ENCODE measurements around the gene BICC1. TPM values are rescaled to one million over a fixed set of nuclear protein-coding genes. Genes with fewer than 3 reads are reported as not detected.

BICC1 gene
- total and polyA plus RNA-seq, 2 donors (not counting 1 experiment from before 2014, with no cell fraction given): 22.6 to 64.7 TPM

GRCh38 chr10:58586282-58587245, 73.9 kb downstream of the BICC1 start:
- Histone ChIP-seq H3K4me3 (replicated peaks in 1 of 4; ENCODE audit: control extremely low read depth in 1 of 4, insufficient read depth in 1 of 4, low read depth in 3 of 4, low read length in 4 of 4) (no peak overlapping the region), H2AFZ (ENCODE audit: low read length) (no peak overlapping the region), H3K4me2 (ENCODE audit: extremely low read depth, insufficient read depth, low read length) (no peak overlapping the region), H3K27ac (ENCODE audit: insufficient read depth, low read length) (no peak overlapping the region), H3K9me3 (ENCODE audit: control insufficient read depth, insufficient read depth, low read depth, low read length) (no peaks in the 10 kb centered on the region), H3K79me2 (ENCODE audit: control insufficient read depth, insufficient read depth, low read length) (peaks cover 17% of the 10 kb centered on the region), H4K20me1 (ENCODE audit: control insufficient read depth, extremely low read depth, insufficient read depth, low read length) (no peaks in the 10 kb centered on the region), H3K4me1 (ENCODE audit: control insufficient read depth, extremely low read depth, insufficient read depth, low read length) (peaks cover 10% of the 10 kb centered on the region), H3K36me3 (ENCODE audit: control insufficient read depth, insufficient read depth, low read length) (no peaks in the 10 kb centered on the region), H3K9ac (ENCODE audit: insufficient read depth, low read length) (no peak overlapping the region), H3K27me3 (ENCODE audit: control insufficient read depth, insufficient read depth, low read length) (no peaks in the 10 kb centered on the region)
- DNase-seq (ENCODE audit: low read depth in 2 of 2): no peak
- TF ChIP-seq, protein P1, sequence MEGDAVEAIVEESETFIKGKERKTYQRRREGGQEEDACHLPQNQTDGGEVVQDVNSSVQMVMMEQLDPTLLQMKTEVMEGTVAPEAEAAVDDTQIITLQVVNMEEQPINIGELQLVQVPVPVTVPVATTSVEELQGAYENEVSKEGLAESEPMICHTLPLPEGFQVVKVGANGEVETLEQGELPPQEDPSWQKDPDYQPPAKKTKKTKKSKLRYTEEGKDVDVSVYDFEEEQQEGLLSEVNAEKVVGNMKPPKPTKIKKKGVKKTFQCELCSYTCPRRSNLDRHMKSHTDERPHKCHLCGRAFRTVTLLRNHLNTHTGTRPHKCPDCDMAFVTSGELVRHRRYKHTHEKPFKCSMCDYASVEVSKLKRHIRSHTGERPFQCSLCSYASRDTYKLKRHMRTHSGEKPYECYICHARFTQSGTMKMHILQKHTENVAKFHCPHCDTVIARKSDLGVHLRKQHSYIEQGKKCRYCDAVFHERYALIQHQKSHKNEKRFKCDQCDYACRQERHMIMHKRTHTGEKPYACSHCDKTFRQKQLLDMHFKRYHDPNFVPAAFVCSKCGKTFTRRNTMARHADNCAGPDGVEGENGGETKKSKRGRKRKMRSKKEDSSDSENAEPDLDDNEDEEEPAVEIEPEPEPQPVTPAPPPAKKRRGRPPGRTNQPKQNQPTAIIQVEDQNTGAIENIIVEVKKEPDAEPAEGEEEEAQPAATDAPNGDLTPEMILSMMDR (conservative IDR thresholded peaks at IDR 0.05 in 1 of 2, IDR thresholded peaks at IDR 0.05 in 1 of 2; ENCODE audit: low read depth in 1 of 2, low read length in 2 of 2): no peak
- no peak for TF ChIP-seq EZH2 (IDR thresholded peaks at IDR 0.05; ENCODE audit: low read length, missing control alignments)

DNA sequence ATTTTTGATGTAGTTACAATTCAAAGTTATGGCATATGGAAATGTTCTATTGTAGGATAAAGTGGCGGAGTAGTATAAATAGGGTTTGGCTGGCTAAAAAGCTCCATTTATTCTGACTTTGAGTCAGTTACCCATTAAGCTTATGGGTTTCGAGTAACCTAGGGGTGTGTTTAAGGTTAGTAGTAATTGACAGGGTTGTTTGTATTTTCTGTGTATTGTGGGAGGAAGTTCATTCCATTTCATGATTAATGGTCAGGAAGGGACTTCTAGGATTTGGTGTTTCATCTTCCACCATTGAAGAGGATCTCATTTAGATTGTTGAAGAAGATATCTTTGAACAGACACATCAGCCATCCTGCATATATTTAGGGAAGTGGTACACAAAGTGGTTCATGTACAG, 75.0 kb downstream of the BICC1 start:
- H3K4me2 ChIP-seq (ENCODE audit: extremely low read depth, insufficient read depth, low read length): no peak overlapping the region
- DNase-seq (ENCODE audit: low read depth in 2 of 2): no peak
- H4K20me1 ChIP-seq (ENCODE audit: control insufficient read depth, extremely low read depth, insufficient read depth, low read length): no peaks in the 10 kb centered on the region
- no peak overlapping the region for H3K27ac ChIP-seq (ENCODE audit: insufficient read depth, low read length)
- no peaks in the 10 kb centered on the region for H3K27me3 ChIP-seq (ENCODE audit: control insufficient read depth, insufficient read depth, low read length)
- H3K9me3 ChIP-seq (ENCODE audit: control insufficient read depth, insufficient read depth, low read depth, low read length): no peaks in the 10 kb centered on the region
- H3K79me2 ChIP-seq (ENCODE audit: control insufficient read depth, insufficient read depth, low read length): peaks cover 17% of the 10 kb centered on the region
- no peak overlapping the region for H2AFZ ChIP-seq (ENCODE audit: low read length)
- H3K4me1 ChIP-seq (ENCODE audit: control insufficient read depth, extremely low read depth, insufficient read depth, low read length): peaks cover 5% of the 10 kb centered on the region
- no peak overlapping the region for H3K9ac ChIP-seq (ENCODE audit: insufficient read depth, low read length)
- no peaks in the 10 kb centered on the region for H3K36me3 ChIP-seq (ENCODE audit: control insufficient read depth, insufficient read depth, low read length)
- H3K4me3 ChIP-seq (replicated peaks in 1 of 4; ENCODE audit: control extremely low read depth in 1 of 4, insufficient read depth in 1 of 4, low read depth in 3 of 4, low read length in 4 of 4): no peak overlapping the region
- TF ChIP-seq, protein P1 (conservative IDR thresholded peaks at IDR 0.05 in 1 of 2, IDR thresholded peaks at IDR 0.05 in 1 of 2; ENCODE audit: low read depth in 1 of 2, low read length in 2 of 2): no peak
- no peak for TF ChIP-seq EZH2 (IDR thresholded peaks at IDR 0.05; ENCODE audit: low read length, missing control alignments)

- no peak overlapping the region for H3K4me3 ChIP-seq (replicated peaks in 1 of 4; ENCODE audit: control extremely low read depth in 1 of 4, insufficient read depth in 1 of 4, low read depth in 3 of 4, low read length in 4 of 4)
- no peak overlapping the region for H3K27ac ChIP-seq (ENCODE audit: insufficient read depth, low read length)
- H3K79me2 ChIP-seq (ENCODE audit: control insufficient read depth, insufficient read depth, low read length): peaks cover 12% of the 10 kb centered on the region
- no peak overlapping the region for H3K4me2 ChIP-seq (ENCODE audit: extremely low read depth, insufficient read depth, low read length)
- DNase-seq (ENCODE audit: low read depth in 2 of 2): no peak
- H3K9ac ChIP-seq (ENCODE audit: insufficient read depth, low read length): no peak overlapping the region
- H3K27me3 ChIP-seq (ENCODE audit: control insufficient read depth, insufficient read depth, low read length): no peaks in the 10 kb centered on the region
- TF ChIP-seq, protein P1 (conservative IDR thresholded peaks at IDR 0.05 in 1 of 2, IDR thresholded peaks at IDR 0.05 in 1 of 2; ENCODE audit: low read depth in 1 of 2, low read length in 2 of 2): no peak
- no peak for TF ChIP-seq EZH2 (IDR thresholded peaks at IDR 0.05; ENCODE audit: low read length, missing control alignments)
- no peaks in the 10 kb centered on the region for H4K20me1 ChIP-seq (ENCODE audit: control insufficient read depth, extremely low read depth, insufficient read depth, low read length)
- no peaks in the 10 kb centered on the region for H3K9me3 ChIP-seq (ENCODE audit: control insufficient read depth, insufficient read depth, low read depth, low read length)
- peaks cover 5% of the 10 kb centered on the region for H3K4me1 ChIP-seq (ENCODE audit: control insufficient read depth, extremely low read depth, insufficient read depth, low read length)
- H2AFZ ChIP-seq (ENCODE audit: low read length): no peak overlapping the region
- H3K36me3 ChIP-seq (ENCODE audit: control insufficient read depth, insufficient read depth, low read length): no peaks in the 10 kb centered on the region
Measured at GRCh38 chr10:58588673-58589265, 76.1 kb downstream of the BICC1 start.
